GM12892 (cell line): ENCODE results near the gene MGAT5.

Experiments used
- POLR2A ChIP-seq: IDR thresholded peaks from 2 replicates; pipeline ENCODE4 v1.6.1; 2011; ENCODE audit warnings: low read depth, low read length, control low read depth
- POLR2AphosphoS5 ChIP-seq: IDR thresholded peaks from 2 replicates; pipeline ENCODE4 v1.6.1; 2011; ENCODE audit warnings: low read depth, low read length, control low read depth

DNA sequence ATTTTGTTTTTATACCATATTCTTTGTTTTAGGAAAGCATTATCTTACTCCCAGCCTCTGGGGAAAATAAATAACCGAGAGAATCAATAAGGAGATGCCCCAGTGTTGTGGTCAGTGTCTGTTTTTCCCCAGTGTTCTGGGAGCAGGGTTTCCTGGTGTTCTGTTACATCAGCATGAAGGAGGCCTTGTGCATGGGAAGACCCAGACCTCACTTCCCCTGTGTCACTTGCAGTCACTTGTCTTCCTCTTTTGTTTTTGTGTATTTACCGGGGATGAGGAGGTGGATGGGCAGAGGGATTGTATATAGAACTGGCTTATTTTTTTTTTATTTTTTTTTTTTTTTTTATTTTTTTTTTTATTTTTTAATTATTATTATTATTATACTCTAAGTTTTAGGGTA, 45.0 kb upstream of the MGAT5 start:
- no peak for TF ChIP-seq POLR2AphosphoS5
- TF ChIP-seq POLR2A = no peak
